ENCODE results near the gene SIRT3.

GRCh38 chr11:280706-281485 lies 44.8 kb upstream of the SIRT3 start:
- no peak for TF ChIP-seq POLR2AphosphoS5 (IDR thresholded peaks at IDR 0.05; ENCODE audit: borderline replicate concordance, low read depth, low read length)
- TF ChIP-seq EZH2 (IDR thresholded peaks at IDR 0.05) = peak; percentile 42
- TF ChIP-seq FOXP2 (optimal IDR thresholded peaks at IDR 0.05; ENCODE audit: control extremely low read depth, extremely low read length, insufficient read depth) = no peak

All from SK-N-MC (cell line).